GM23248 (cell line): Measurements from ENCODE around the gene LAP3. TPM values are rescaled to one million over a fixed set of nuclear protein-coding genes. Genes with fewer than 3 reads are reported as not detected.
A peak's percentile ranks its signal among the peaks of the same experiment; 100 is the strongest.

Experiments used
- DNase-seq: peaks from one replicate; pipeline ENCODE4 v3.0.0-alpha.2; 2015
- H2AFZ ChIP-seq: fragments of 200-600 bp; sonication (generic); 2 replicates; pipeline ENCODE4 v1.6.1; 2016; ENCODE audit warnings: antibody characterized with exemption
- H3F3A ChIP-seq: fragments of 200-600 bp; sonication (generic); 2 replicates; pipeline ENCODE4 v1.6.1; 2016; ENCODE audit warnings: mild to moderate bottlenecking, antibody characterized with exemption, mixed run types; ENCODE audit not compliant: insufficient read depth
- H3K27ac ChIP-seq: fragments of 200-600 bp; sonication (generic); 2 replicates; pipeline ENCODE4 v1.5.1; 2016; ENCODE audit warnings: mild to moderate bottlenecking
- H3K27me3 ChIP-seq: fragments of 200-600 bp; sonication (generic); replicated peaks from 2 replicates; pipeline ENCODE4 v1.6.1; 2016; ENCODE audit warnings: mild to moderate bottlenecking; ENCODE audit not compliant: insufficient read depth
- H3K36me3 ChIP-seq: fragments of 200-600 bp; sonication (generic); 2 replicates; pipeline ENCODE4 v1.6.1; 2016; ENCODE audit warnings: low read depth, mild to moderate bottlenecking
- H3K4me1 ChIP-seq: fragments of 200-600 bp; sonication (generic); 2 replicates; pipeline ENCODE4 v1.6.1; 2016; ENCODE audit warnings: mild to moderate bottlenecking; ENCODE audit not compliant: insufficient read depth
- H3K4me2 ChIP-seq: fragments of 200-600 bp; sonication (generic); one replicate; pipeline ENCODE4 v1.6.1; 2016; ENCODE audit warnings: mild to moderate bottlenecking; ENCODE audit not compliant: unreplicated experiment
- H3K4me3 ChIP-seq: fragments of 200-600 bp; sonication (generic); 2 replicates; pipeline ENCODE4 v1.5.1; 2016; ENCODE audit warnings: mild to moderate bottlenecking
- H3K79me2 ChIP-seq: fragments of 200-600 bp; sonication (generic); 2 replicates; pipeline ENCODE4 v1.6.1; 2016; ENCODE audit warnings: mild to moderate bottlenecking; ENCODE audit not compliant: insufficient read depth
- H3K9ac ChIP-seq: fragments of 200-600 bp; sonication (generic); 2 replicates; pipeline ENCODE4 v1.6.1; 2016; ENCODE audit warnings: mild to moderate bottlenecking
- H3K9me2 ChIP-seq: fragments of 200-600 bp; sonication (generic); 2 replicates; pipeline ENCODE4 v1.6.1; 2016; ENCODE audit warnings: mixed run types, mild to moderate bottlenecking, moderate library complexity; ENCODE audit not compliant: insufficient read depth
- H3K9me3 ChIP-seq: fragments of 200-600 bp; sonication (generic); one replicate; pipeline ENCODE4 v1.6.1; 2017; ENCODE audit warnings: low read depth
- H4K20me1 ChIP-seq: fragments of 200-600 bp; sonication (generic); 2 replicates; pipeline ENCODE4 v1.6.0; 2016; ENCODE audit not compliant: insufficient read depth
- EZH2 ChIP-seq: fragments of 200-600 bp; sonication (generic); IDR thresholded peaks from 2 replicates; pipeline ENCODE4 v1.6.1; 2018; ENCODE audit warnings: antibody characterized with exemption, mild to moderate bottlenecking; ENCODE audit not compliant: insufficient read depth, poor library complexity, severe bottlenecking
- EZH2phosphoT487 ChIP-seq: fragments of 200-600 bp; sonication (generic); IDR thresholded peaks from 2 replicates; pipeline ENCODE4 v1.6.1; 2018; ENCODE audit warnings: antibody characterized with exemption, moderate library complexity, mild to moderate bottlenecking, low read depth; ENCODE audit not compliant: insufficient read depth
- WGBS, 2 experiments: methylation state at CpG; one replicate each; pipeline ENCODE4 v1.1.6; 2015 to 2017; ENCODE audit warnings: low lambda C conversion rate in 2 of 2, low coverage in 1 of 2; ENCODE audit errors: missing lambda C conversion rate in 2 of 2; 5-methylcytosine and 5-hydroxymethylcytosine counted together
- in situ Hi-C: fragments of 300-500 bp; cut with MboI; formaldehyde crosslinking; loops from 2 replicates; pipeline ENCODE4 v1.15.0; 2020
- polyA plus RNA-seq: library from polyadenylated mRNA; unstranded; fragments of >200 nt; fragmentation: Nextera tagmentation; extraction: Ambion mirVana; gene quantifications from 2 replicates; pipeline ENCODE4 v1.2.1, GENCODE V29; 2016
- total RNA-seq: library from RNA; depleted of rRNA; stranded (reverse); fragments of >200 nt; shearing (Covaris generic); gene quantifications from 2 replicates; pipeline ENCODE4 v1.2.3, GENCODE V29; 2014

The LAP3 gene
- total and polyA plus RNA-seq, 2 experiments from 2014 or later: 60.7 to 75.4 TPM

- TF ChIP-seq EZH2phosphoT487 (no peak), EZH2 (no peak)
- H3K4me3 ChIP-seq: no peak overlapping the region
- H3K4me2 ChIP-seq: no peak overlapping the region
- no peak overlapping the region for H3K27ac ChIP-seq
- no peaks in the 10 kb centered on the region for H3K9me3 ChIP-seq
- no peaks in the 10 kb centered on the region for H3K4me1 ChIP-seq
- H3F3A ChIP-seq: no peaks in the 10 kb centered on the region
- H3K36me3 ChIP-seq: no peaks in the 10 kb centered on the region
- H2AFZ ChIP-seq: 0 out of 2 replicates have a peak overlapping the region, but pooled peaks have one; percentile 16
- WGBS, 2 experiments: 14 to 19% methylated on average over 5 of the region's 5 CpGs
- no peak overlapping the region for H3K9ac ChIP-seq
- no peak for DNase-seq
- in situ Hi-C loops: loop anchor here (25.0 kb wide), 2 partner anchors 260 to 1035 kb away; partner anchors contain the start of genes DCAF16 and NCAPG
- no peaks in the 10 kb centered on the region for H3K79me2 ChIP-seq
- no peaks in the 10 kb centered on the region for H3K27me3 ChIP-seq
- H3K9me2 ChIP-seq: no peaks in the 10 kb centered on the region
- no peaks in the 10 kb centered on the region for H4K20me1 ChIP-seq
These were observed 24.6 kb upstream of the LAP3 start for GRCh38 chr4:17552427-17552826.

DNA sequence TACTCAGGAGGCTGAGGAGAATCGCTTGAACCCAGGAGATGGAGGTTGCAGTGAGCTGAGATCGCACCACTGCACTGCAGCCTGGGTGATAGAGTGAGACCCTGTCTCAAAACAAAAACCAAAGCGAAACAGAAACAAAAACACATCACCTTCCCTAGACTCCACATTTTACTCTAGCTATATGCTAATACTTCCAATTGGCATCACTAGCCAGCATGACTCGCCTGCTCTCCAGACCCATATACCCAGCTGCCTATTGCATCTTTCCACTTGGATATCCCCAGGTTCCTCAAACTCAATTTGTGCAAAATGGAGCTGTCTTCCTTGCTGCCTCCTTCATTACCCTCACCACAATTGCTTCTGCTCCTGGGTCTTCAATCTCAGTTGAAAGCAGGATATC lies 22.4 kb upstream of the LAP3 start:
- no peak overlapping the region for H2AFZ ChIP-seq
- no peaks in the 10 kb centered on the region for H3K36me3 ChIP-seq
- no peaks in the 10 kb centered on the region for H3K9me3 ChIP-seq
- DNase-seq: peak; percentile 8
- H3K4me2 ChIP-seq: no peak overlapping the region
- H3K27me3 ChIP-seq: no peaks in the 10 kb centered on the region
- H3K9me2 ChIP-seq: no peaks in the 10 kb centered on the region
- in situ Hi-C loops: loop anchor here (25.0 kb wide), 2 partner anchors 258 to 1033 kb away; partner anchors contain the start of genes DCAF16 and NCAPG
- no peak overlapping the region for H3K4me3 ChIP-seq
- H3F3A ChIP-seq: no peaks in the 10 kb centered on the region
- no peaks in the 10 kb centered on the region for H3K4me1 ChIP-seq
- H3K9ac ChIP-seq: no peak overlapping the region
- H4K20me1 ChIP-seq: no peaks in the 10 kb centered on the region
- TF ChIP-seq EZH2phosphoT487: no peak
- no peak for TF ChIP-seq EZH2
- no peaks in the 10 kb centered on the region for H3K79me2 ChIP-seq
- 69 to 78% methylated on average over 4 of the region's 4 CpGs for WGBS, 2 experiments
- no peak overlapping the region for H3K27ac ChIP-seq

DNA sequence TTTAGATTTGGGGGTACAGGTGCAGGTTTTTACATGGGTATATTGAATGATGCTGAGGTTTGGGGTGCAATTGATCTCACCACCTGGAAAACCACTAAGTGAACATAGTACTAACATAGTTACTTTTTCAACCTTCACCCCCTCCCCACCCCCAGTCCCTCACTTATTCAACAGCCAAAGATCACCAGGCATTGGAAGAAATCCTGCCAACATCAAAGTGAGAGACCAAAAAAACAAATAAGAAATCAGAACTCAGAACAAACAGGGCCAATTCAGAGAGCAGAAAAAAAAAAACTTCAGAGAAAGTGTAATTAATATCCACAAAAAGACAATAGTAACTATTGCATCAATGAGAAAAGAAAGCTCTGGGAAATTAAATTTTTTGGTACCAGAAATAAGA lies 20.5 kb upstream of the LAP3 start:
- Histone ChIP-seq H3K4me1 (peaks cover 5% of the 10 kb centered on the region), H3K9me2 (no peaks in the 10 kb centered on the region), H3K4me3 (no peak overlapping the region), H3K27me3 (no peaks in the 10 kb centered on the region), H3K79me2 (no peaks in the 10 kb centered on the region), H3K36me3 (no peaks in the 10 kb centered on the region), H3K4me2 (no peak overlapping the region), H3K9me3 (no peaks in the 10 kb centered on the region), H3F3A (no peaks in the 10 kb centered on the region; the same call in none of the 2 replicates), H3K9ac (no peak overlapping the region), H4K20me1 (no peaks in the 10 kb centered on the region), H3K27ac (no peak overlapping the region), H2AFZ (no peak overlapping the region)
- DNase-seq: no peak
- TF ChIP-seq EZH2phosphoT487 (no peak), EZH2 (no peak)
- in situ Hi-C loops: loop anchor here (25.0 kb wide), 2 partner anchors 256 to 1031 kb away; partner anchors contain the start of genes DCAF16 and NCAPG

GRCh38 chr4:17557880-17558279 lies 19.1 kb upstream of the LAP3 start:
- H3K79me2 ChIP-seq: no peaks in the 10 kb centered on the region
- no peak overlapping the region for H3K9ac ChIP-seq
- H3K4me3 ChIP-seq: no peak overlapping the region
- peak; percentile 34 for DNase-seq
- H3K9me2 ChIP-seq: no peaks in the 10 kb centered on the region
- H3K9me3 ChIP-seq: no peaks in the 10 kb centered on the region
- no peak overlapping the region for H2AFZ ChIP-seq
- H3K36me3 ChIP-seq: no peaks in the 10 kb centered on the region
- TF ChIP-seq EZH2phosphoT487 (no peak), EZH2 (no peak)
- in situ Hi-C loops: loop anchor here (25.0 kb wide), 2 partner anchors 254 to 1029 kb away; partner anchors contain the start of genes DCAF16 and NCAPG
- H3K27ac ChIP-seq: no peak overlapping the region
- no peaks in the 10 kb centered on the region for H3K27me3 ChIP-seq
- H3K4me2 ChIP-seq: no peak overlapping the region
- H4K20me1 ChIP-seq: no peaks in the 10 kb centered on the region
- H3K4me1 ChIP-seq: peaks cover 9% of the 10 kb centered on the region
- 48 to 55% methylated on average over 5 of the region's 5 CpGs for WGBS, 2 experiments
- no peaks in the 10 kb centered on the region; the same call in none of the 2 replicates for H3F3A ChIP-seq
